K562 (cell line): ENCODE data around the gene PGPEP1. TPM values are rescaled to one million over a fixed set of nuclear protein-coding genes. Genes with fewer than 3 reads are reported as not detected.
A peak's percentile ranks its signal among the peaks of the same experiment; 100 is the strongest.

Experiments
- BRD9 ChIP-seq: fragments of 450-650 bp; IDR thresholded peaks from 2 replicates; pipeline ENCODE4 v1.6.1; 2018; ENCODE audit warnings: low read depth; ENCODE audit not compliant: partially characterized antibody
- CBFB ChIP-seq: sonication (generic); formaldehyde crosslinking; IDR thresholded peaks from 2 replicates; pipeline ENCODE4 v1.4.0; 2020; ENCODE audit warnings: mild to moderate bottlenecking, missing genetic modification reagents
- CHD7 ChIP-seq: fragments of 200-600 bp; sonication (generic); IDR thresholded peaks from one replicate; pipeline ENCODE4 v1.6.1; 2012; ENCODE audit warnings: mild to moderate bottlenecking, low read depth, low read length, inconsistent platforms
- CREB5 ChIP-seq: fragments of 250-450 bp; sonication (Bioruptor Pico); IDR thresholded peaks from 2 replicates; pipeline ENCODE4 v1.5.0; 2020; ENCODE audit warnings: mild to moderate bottlenecking
- RFX7 ChIP-seq: fragments of 250-450 bp; sonication (Bioruptor Pico); IDR thresholded peaks from 2 replicates; pipeline ENCODE4 v1.5.1; 2021; ENCODE audit warnings: mild to moderate bottlenecking
- ZHX1 ChIP-seq: fragments of 150-350 bp; conservative IDR thresholded peaks from 2 replicates; pipeline ENCODE4 v1.6.1; 2014; ENCODE audit warnings: low read length
- ZNF165 ChIP-seq: fragments of 250-450 bp; sonication (Bioruptor Pico); IDR thresholded peaks from 2 replicates; pipeline ENCODE4 v1.4.0; 2020; ENCODE audit warnings: borderline replicate concordance
- polyA plus RNA-seq, 8 experiments: library from polyadenylated mRNA; depleted of rRNA in 4 of 8; stranded (reverse) in 5 of 8; unstranded in 3 of 8; fragments of >200 nt; fragmentation: Nextera tagmentation in 2 of 8; fragmentation: Illumina TruSeq in 1 of 8; extraction: Ambion mirVana in 2 of 8; extraction: Trizol in 1 of 8; gene quantifications; 2 replicates each; pipeline versions ENCODE4 v1.2.1 to v1.2.3, GENCODE V29; 2011 to 2014; ENCODE audit warnings: inconsistent platforms in 1 of 8, missing spikeins in 1 of 8
- total RNA-seq, 7 experiments: library from RNA; depleted of rRNA in 6 of 7; stranded (reverse); fragments of >200 nt in 6 of 7; fragmentation: Illumina TruSeq in 2 of 7; extraction: Trizol in 2 of 7; gene quantifications; 2 replicates each; pipeline versions ENCODE4 v1.2.1 to v1.2.3, GENCODE V29; 2011 to 2021; ENCODE audit warnings: low replicate concordance in 1 of 7
- TF ChIP-seq, protein P1 (sequence below): sonication (generic); formaldehyde crosslinking; IDR thresholded peaks from 2 replicates; pipeline ENCODE4 v1.8.0; 2022; ENCODE audit warnings: mild to moderate bottlenecking, low read depth, missing genetic modification reagents

PGPEP1 gene
- total and polyA plus RNA-seq, 9 of the 15 experiments (the other 6 are each of a cell fraction or from before 2014, with no cell fraction given), result 10.0 to 69.6 (median 33.5) TPM

- TF ChIP-seq ZHX1, result no peak
- TF ChIP-seq CREB5 (CRISPR knock-in tag), result no peak
- no peak for TF ChIP-seq ZNF165 (CRISPR knock-in tag)
- no peak for TF ChIP-seq CBFB (CRISPR knock-in tag)
- TF ChIP-seq RFX7 (CRISPR knock-in tag), result no peak
- TF ChIP-seq, protein P1, sequence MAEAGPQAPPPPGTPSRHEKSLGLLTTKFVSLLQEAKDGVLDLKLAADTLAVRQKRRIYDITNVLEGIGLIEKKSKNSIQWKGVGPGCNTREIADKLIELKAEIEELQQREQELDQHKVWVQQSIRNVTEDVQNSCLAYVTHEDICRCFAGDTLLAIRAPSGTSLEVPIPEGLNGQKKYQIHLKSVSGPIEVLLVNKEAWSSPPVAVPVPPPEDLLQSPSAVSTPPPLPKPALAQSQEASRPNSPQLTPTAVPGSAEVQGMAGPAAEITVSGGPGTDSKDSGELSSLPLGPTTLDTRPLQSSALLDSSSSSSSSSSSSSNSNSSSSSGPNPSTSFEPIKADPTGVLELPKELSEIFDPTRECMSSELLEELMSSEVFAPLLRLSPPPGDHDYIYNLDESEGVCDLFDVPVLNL (CRISPR knock-in tag), result no peak
- TF ChIP-seq CHD7, result no peak
- peak; percentile 99 for TF ChIP-seq BRD9
Observed at GRCh38 chr19:18364826-18365528, 24.6 kb downstream of the PGPEP1 start (continued).
